ENCODE measurements around the gene ZNF438. TPM values are rescaled to one million over a fixed set of nuclear protein-coding genes. Genes with fewer than 3 reads are reported as not detected.

Gene ZNF438
- total RNA-seq, 1 experiment from 2014 or later = 0.83 TPM

DNA sequence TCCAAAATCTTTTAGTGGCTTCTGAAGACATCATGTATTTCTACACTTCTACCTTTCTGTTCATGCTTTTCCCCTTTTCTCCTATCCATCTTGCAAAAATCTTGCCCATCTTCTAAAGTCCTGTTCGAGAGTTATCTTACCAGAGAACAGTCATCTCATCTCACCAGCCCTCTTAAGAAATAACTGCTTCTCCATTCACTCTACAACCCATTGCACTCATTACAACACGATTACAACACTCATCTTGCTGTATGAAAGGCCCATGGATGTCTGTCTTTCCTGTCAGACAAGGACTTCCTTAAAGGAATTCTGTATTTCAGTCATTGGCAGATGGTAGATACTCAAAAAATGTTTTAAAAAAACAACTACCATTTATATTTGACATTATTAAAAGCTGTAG, 30.8 kb downstream of the ZNF438 start:
- Histone ChIP-seq H4K20me1 (ENCODE audit: control insufficient read depth, insufficient read depth, insufficient read length) (no peaks in the 10 kb centered on the region), H4K8ac (replicated peaks; ENCODE audit: insufficient read length, low read depth, low read length) (no peak overlapping the region), H2AFZ (ENCODE audit: low read length) (no peak overlapping the region), H2BK120ac (ENCODE audit: low read depth, low read length, poor library complexity, severe bottlenecking) (no peak overlapping the region), H3K23me2 (ENCODE audit: insufficient read length, low read depth, low read length, poor library complexity, severe bottlenecking) (no peaks in the 10 kb centered on the region), H4K91ac (ENCODE audit: insufficient read length, low read depth, low read length) (no peak overlapping the region), H3K23ac (ENCODE audit: insufficient read length, low read depth, low read length) (no peak overlapping the region), H3K56ac (ENCODE audit: insufficient read length, low read depth, low read length) (no peak overlapping the region), H3K9me3 (ENCODE audit: control insufficient read depth, low read depth, low read length) (no peaks in the 10 kb centered on the region), H2AK5ac (ENCODE audit: insufficient read length, low read length) (no peak overlapping the region), H2BK20ac (ENCODE audit: low read depth, low read length, poor library complexity, severe bottlenecking) (no peak overlapping the region), H2BK15ac (ENCODE audit: low read depth, low read length) (no peak overlapping the region), H3K9ac (ENCODE audit: extremely low read depth, insufficient read length, low read length) (no peak overlapping the region), H3K14ac (ENCODE audit: insufficient read depth, low read length) (no peak overlapping the region), H2BK12ac (ENCODE audit: insufficient read length, low read depth, low read length) (no peak overlapping the region), H4K5ac (ENCODE audit: insufficient read length, low read depth, low read length) (no peak overlapping the region), H3K27me3 (ENCODE audit: insufficient read depth, low read length) (no peaks in the 10 kb centered on the region), H3T11ph (ENCODE audit: low read length) (no peak overlapping the region), H3K18ac (ENCODE audit: insufficient read length, low read depth, low read length) (no peak overlapping the region), H3K4ac (ENCODE audit: low read depth, low read length) (no peak overlapping the region), H3K79me1 (ENCODE audit: insufficient read depth, low read depth, low read length, poor library complexity, severe bottlenecking) (no peaks in the 10 kb centered on the region), H3K79me2 (ENCODE audit: insufficient read depth, low read length) (no peaks in the 10 kb centered on the region), H3K27ac (ENCODE audit: insufficient read length, low read depth, low read length) (no peak overlapping the region), H3K4me1 (ENCODE audit: insufficient read depth, low read length) (no peaks in the 10 kb centered on the region), H3K4me2 (ENCODE audit: insufficient read depth, insufficient read length, low read length) (no peak overlapping the region), H2BK5ac (ENCODE audit: insufficient read length, low read length) (no peak overlapping the region)
- no peak for DNase-seq
- Mint-ChIP-seq H3K9me3 (peaks cover 0 to under 1% of the 10 kb centered on the region in 2 experiments; a peak in 1 of 5 replicates), H3K4me1 (peaks cover 5 to 9% of the 10 kb centered on the region in 2 experiments), H3K4me3 (no peak overlapping the region), H3K36me3 (ENCODE audit: insufficient read depth in 1 of 3, low read depth in 3 of 3) (peaks cover 0 to under 1% (median 0%) of the 10 kb centered on the region in 3 experiments; a peak in 1 of 7 replicates), H3K27ac (no peak overlapping the region), H3K27me3 (ENCODE audit: low read depth) (no peaks in the 10 kb centered on the region)
- WGBS (ENCODE audit: extremely low coverage, insufficient read length, low lambda C conversion rate) = 100% methylated on average over 1 of the region's 2 CpGs
- TF ChIP-seq, protein P1, sequence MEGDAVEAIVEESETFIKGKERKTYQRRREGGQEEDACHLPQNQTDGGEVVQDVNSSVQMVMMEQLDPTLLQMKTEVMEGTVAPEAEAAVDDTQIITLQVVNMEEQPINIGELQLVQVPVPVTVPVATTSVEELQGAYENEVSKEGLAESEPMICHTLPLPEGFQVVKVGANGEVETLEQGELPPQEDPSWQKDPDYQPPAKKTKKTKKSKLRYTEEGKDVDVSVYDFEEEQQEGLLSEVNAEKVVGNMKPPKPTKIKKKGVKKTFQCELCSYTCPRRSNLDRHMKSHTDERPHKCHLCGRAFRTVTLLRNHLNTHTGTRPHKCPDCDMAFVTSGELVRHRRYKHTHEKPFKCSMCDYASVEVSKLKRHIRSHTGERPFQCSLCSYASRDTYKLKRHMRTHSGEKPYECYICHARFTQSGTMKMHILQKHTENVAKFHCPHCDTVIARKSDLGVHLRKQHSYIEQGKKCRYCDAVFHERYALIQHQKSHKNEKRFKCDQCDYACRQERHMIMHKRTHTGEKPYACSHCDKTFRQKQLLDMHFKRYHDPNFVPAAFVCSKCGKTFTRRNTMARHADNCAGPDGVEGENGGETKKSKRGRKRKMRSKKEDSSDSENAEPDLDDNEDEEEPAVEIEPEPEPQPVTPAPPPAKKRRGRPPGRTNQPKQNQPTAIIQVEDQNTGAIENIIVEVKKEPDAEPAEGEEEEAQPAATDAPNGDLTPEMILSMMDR (conservative IDR thresholded peaks at IDR 0.05) = no peak
